Stimulated activated CD8-positive, alpha-beta memory T cell treated with anti-CD3 and anti-CD28 coated beads, Interleukin-15, amount 100 ng/mL, for 24 hours (primary cell): ENCODE results near the gene MRPL41.
"Not testable (repeated sequence)": the region's sequence is repeated elsewhere in the genome, so short reads cannot be mapped to it uniquely, and the experiment has no call there.

Source experiments
- DNase-seq: peaks from one replicate; pipeline ENCODE4 v3.0.0-alpha.2; 2020; ENCODE audit warnings: low read depth

The MRPL41 gene

DNA sequence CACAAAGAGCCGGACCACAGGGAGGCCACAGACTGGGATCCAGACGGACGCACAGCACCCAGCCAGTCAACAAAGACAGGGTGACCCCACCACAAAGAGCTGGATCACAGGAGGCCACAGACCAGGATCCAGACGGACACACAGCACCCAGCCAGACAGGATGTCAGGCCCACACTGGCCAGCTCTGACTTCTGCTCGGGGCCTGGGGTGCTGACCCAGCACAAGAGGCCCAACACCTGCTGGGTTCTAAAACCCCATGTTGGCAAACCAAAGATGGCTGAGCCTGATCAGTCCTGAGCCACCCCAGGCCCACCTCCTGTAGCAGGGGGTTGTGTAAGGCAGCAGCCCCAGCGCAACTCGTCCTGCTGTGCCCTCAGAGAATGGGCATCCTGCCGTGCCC, 32.3 kb downstream of the MRPL41 start:
- DNase-seq = no peak

GRCh38 chr9:137586854-137587253, 35.2 kb downstream of the MRPL41 start:
- no peak for DNase-seq

DNA sequence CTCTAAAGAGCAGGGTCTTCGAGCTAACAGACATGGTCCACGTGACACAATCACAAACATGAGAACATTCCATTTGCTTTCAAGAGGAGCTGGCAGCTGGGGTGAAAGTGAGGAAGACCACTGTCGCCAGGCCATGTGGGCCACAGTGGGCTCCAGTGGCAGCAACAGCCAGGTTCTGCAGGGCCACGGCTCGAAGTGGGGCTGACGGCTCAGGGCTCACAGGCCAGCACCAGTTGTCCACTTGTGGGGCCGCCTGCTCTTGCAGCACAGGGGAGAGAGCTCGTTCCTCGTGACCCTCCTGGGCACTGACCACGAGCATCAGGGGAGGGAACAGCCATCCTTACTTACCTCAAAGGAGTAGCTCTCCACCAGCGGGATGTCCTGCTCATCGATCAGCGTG, 36.6 kb downstream of the MRPL41 start:
- DNase-seq = no peak

DNA sequence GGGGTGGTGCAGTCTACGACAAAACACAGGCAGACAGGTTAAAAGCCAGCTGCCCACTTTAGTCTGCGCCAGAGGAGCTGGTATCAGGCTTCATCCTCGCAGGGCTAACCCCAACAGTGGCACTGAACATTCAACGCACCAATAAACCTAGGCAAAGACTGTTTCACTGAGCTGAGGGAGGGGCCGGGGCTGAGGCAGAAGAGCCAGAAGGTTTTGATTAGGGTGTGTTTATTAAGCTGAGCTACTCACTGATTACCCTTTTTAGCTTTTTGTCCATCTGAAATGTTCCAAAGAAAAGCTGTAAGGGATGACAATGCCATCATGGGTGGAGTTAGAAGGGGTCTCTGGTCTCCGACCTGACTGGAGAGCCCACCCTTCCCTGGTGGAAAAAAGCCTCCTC, 37.2 kb downstream of the MRPL41 start:
- no peak for DNase-seq

GRCh38 chr9:137589441-137590122, 37.9 kb downstream of the MRPL41 start:
- DNase-seq = no peak

DNA sequence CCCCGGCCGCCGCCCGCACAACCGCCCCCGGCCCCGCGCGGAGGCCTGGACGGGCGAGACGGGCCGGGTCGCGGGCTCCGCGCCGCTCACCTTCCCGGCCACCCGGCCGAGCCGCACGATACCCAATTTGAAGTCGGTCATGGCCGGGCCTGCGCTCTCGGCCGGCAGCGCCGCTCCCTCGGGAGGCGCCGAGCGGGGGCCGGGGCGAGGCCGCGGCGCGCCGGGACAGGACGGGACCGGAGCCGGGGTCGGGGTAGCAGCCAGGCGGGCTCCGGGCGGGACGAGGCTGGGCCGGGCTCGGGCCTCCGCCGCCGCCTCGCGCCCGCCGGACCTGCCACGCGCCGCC, 38.4 kb downstream of the MRPL41 start:
- DNase-seq = no peak

GRCh38 chr9:137590469-137591383, 39.0 kb downstream of the MRPL41 start, which contains the start of gene ZMYND19:
TSS of gene ZMYND19 (minus strand) at chr9:137590512. CDS start at chr9:137590263, 249 bp downstream.
- peak; percentile 93 for DNase-seq

GRCh38 chr9:137592767-137593166, 41.1 kb downstream of the MRPL41 start:
- no peak for DNase-seq

DNA sequence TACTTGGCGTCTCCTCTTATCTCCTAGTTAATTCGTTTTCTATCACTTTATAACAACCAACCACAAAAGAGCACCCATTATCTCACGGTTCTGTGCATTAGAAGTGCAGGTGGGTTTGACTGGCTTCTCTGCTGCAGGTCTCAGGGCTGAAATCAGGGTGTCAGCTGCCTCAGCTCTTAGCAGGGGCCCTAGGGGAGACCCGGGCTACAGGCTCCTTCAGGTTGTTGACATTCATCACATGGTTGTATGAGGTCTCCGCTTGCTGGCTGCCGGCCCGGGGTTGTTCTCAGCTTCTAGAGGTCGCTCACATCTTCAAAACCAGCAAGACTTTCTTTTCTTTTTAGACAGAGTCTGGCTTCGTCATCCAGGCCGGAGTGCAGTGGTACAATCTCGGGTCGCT, 41.5 kb downstream of the MRPL41 start:
- DNase-seq = no peak

- not testable (repeated sequence) for DNase-seq
These were observed 44.9 kb downstream of the MRPL41 start for GRCh38 chr9:137596577-137596976.

GRCh38 chr9:137598943-137599342, 47.3 kb downstream of the MRPL41 start:
- no peak for DNase-seq
